H1 (cell line): ENCODE data around the gene C11orf58. TPM values are rescaled to one million over a fixed set of nuclear protein-coding genes. Genes with fewer than 3 reads are reported as not detected.

ENCODE experiments used
- CTCF ChIA-PET: fragments of 300-600 bp; sonication (Branson Sonifier 250); formaldehyde crosslinking; loops from one replicate; lab custom pipeline; 2021; ENCODE audit not compliant: partially characterized antibody; lab: Charles Lee
- POLR2A ChIA-PET: fragments of 300-600 bp; sonication (Branson Sonifier 250); formaldehyde crosslinking; loops from one replicate; lab custom pipeline; 2021; ENCODE audit warnings: inconsistent platforms; ENCODE audit not compliant: partially characterized antibody; lab: Charles Lee
- DNase-seq, 2 experiments: peaks; one replicate each; pipeline versions ENCODE4 v3.0.0 to v3.0.0-alpha.2; 2010 to 2022; ENCODE audit warnings: low spot score in 2 of 2, low read depth in 1 of 2, mixed read lengths in 1 of 2
- FAIRE-seq: peaks from 2 replicates; lab custom pipeline; 2011; peaks lifted over from hg19 to GRCh38; lab: Jason Lieb, UNC
- H2AFZ ChIP-seq: 2 replicates; pipeline ENCODE4 v1.8.1; 2012; ENCODE audit warnings: low read length, inconsistent platforms
- H2AK5ac ChIP-seq: 2 replicates; pipeline ENCODE4 v1.6.1; 2013; ENCODE audit warnings: low read depth, low read length
- H2BK120ac ChIP-seq: replicated peaks from 2 replicates; pipeline ENCODE3; 2013; ENCODE audit warnings: low read depth, low read length, inconsistent platforms
- H2BK12ac ChIP-seq: 2 replicates; pipeline ENCODE4 v1.6.1; 2013; ENCODE audit warnings: low read depth, low read length
- H2BK15ac ChIP-seq: 2 replicates; pipeline ENCODE4 v1.6.1; 2013; ENCODE audit warnings: low read length
- H2BK20ac ChIP-seq: 2 replicates; pipeline ENCODE4 v1.6.1; 2013; ENCODE audit warnings: low read length
- H2BK5ac ChIP-seq: 2 replicates; pipeline ENCODE4 v1.6.1; 2013; ENCODE audit warnings: low read depth, low read length
- H3K14ac ChIP-seq: 2 replicates; pipeline ENCODE4 v1.6.1; 2013; ENCODE audit warnings: inconsistent platforms; ENCODE audit not compliant: insufficient read length
- H3K18ac ChIP-seq: 2 replicates; pipeline ENCODE4 v1.6.1; 2013; ENCODE audit warnings: low read length; ENCODE audit errors: extremely low read depth
- H3K23ac ChIP-seq: 2 replicates; pipeline ENCODE4 v1.6.1; 2013; ENCODE audit warnings: inconsistent platforms; ENCODE audit not compliant: insufficient read length
- H3K23me2 ChIP-seq: 2 replicates; pipeline ENCODE4 v1.6.1; 2013; ENCODE audit warnings: low read depth, low read length
- H3K27ac ChIP-seq: 2 replicates; pipeline ENCODE4 v1.6.1; 2011; ENCODE audit warnings: low read depth, low read length, inconsistent platforms
- H3K27me3 ChIP-seq, 4 experiments: replicated peaks in 1 of 4; 1 replicate in 1 of 4; 2 replicates in 3 of 4; pipeline versions ENCODE4 v1.6.1 to v1.8.1; 2011 to 2013; ENCODE audit warnings: low read length in 3 of 4, mild to moderate bottlenecking in 3 of 4, inconsistent platforms in 2 of 4, mixed read lengths in 2 of 4, moderate library complexity in 1 of 4; ENCODE audit not compliant: control insufficient read depth in 3 of 4, insufficient read depth in 3 of 4; ENCODE audit errors: extremely low read depth in 1 of 4
- H3K36me3 ChIP-seq, 4 experiments: 2 replicates each; pipeline versions ENCODE4 v1.6.1 to v1.8.1; 2011 to 2013; ENCODE audit warnings: mild to moderate bottlenecking in 4 of 4, low read length in 3 of 4, moderate library complexity in 2 of 4, control low read depth in 1 of 4, inconsistent platforms in 1 of 4; ENCODE audit not compliant: insufficient read depth in 4 of 4, control insufficient read depth in 2 of 4
- H3K4ac ChIP-seq: replicated peaks from 2 replicates; pipeline ENCODE3; 2013; ENCODE audit warnings: low read length, low read depth, mixed read lengths, inconsistent platforms; ENCODE audit not compliant: insufficient read length
- H3K4me1 ChIP-seq, 4 experiments: replicated peaks in 1 of 4; 1 replicate in 1 of 4; 2 replicates in 3 of 4; pipeline versions ENCODE4 v1.6.1 to v1.8.1; 2011 to 2013; ENCODE audit warnings: low read length in 3 of 4, inconsistent platforms in 2 of 4, mixed read lengths in 1 of 4; ENCODE audit not compliant: insufficient read depth in 4 of 4, control insufficient read depth in 3 of 4
- H3K4me2 ChIP-seq, 2 experiments: 2 replicates each; pipeline versions ENCODE4 v1.6.1 to v1.8.1; 2011 to 2013; ENCODE audit warnings: low read depth in 2 of 2, low read length in 2 of 2, control low read depth in 1 of 2, inconsistent platforms in 1 of 2, mild to moderate bottlenecking in 1 of 2; ENCODE audit not compliant: insufficient read depth in 1 of 2
- H3K4me3 ChIP-seq, 4 experiments: fragments of 200-600, 300-600 bp in 1 of 4; sonication (generic), shearing (Covaris generic), sonication (Bioruptor Twin) in 1 of 4; 2 replicates each; pipeline versions ENCODE4 v1.5.1 to v1.8.1; 2011 to 2016; ENCODE audit warnings: low read length in 4 of 4, low read depth in 3 of 4, control low read depth in 2 of 4, inconsistent platforms in 2 of 4, mild to moderate bottlenecking in 2 of 4, mixed read lengths in 1 of 4, moderate library complexity in 1 of 4; ENCODE audit not compliant: insufficient read depth in 2 of 4; ENCODE audit errors: extremely low read depth in 1 of 4
- H3K56ac ChIP-seq: replicated peaks from 2 replicates; pipeline ENCODE3; 2013; ENCODE audit warnings: low read depth, mild to moderate bottlenecking, mixed read lengths, low read length, inconsistent platforms; ENCODE audit not compliant: insufficient read length
- H3K79me1 ChIP-seq: 2 replicates; pipeline ENCODE4 v1.6.1; 2013; ENCODE audit warnings: low read depth, low read length, control low read depth
- H3K79me2 ChIP-seq, 2 experiments: 2 replicates each; pipeline versions ENCODE4 v1.6.1 to v1.8.1; 2012 to 2013; ENCODE audit warnings: low read length in 2 of 2, mild to moderate bottlenecking in 2 of 2, inconsistent platforms in 1 of 2; ENCODE audit not compliant: insufficient read depth in 2 of 2, control insufficient read depth in 1 of 2
- H3K9ac ChIP-seq, 4 experiments: replicated peaks in 1 of 4; 1 replicate in 1 of 4; 2 replicates in 3 of 4; pipeline versions ENCODE4 v1.6.1 to v1.8.1; 2011 to 2013; ENCODE audit warnings: low read depth in 3 of 4, low read length in 3 of 4, control low read depth in 2 of 4, mild to moderate bottlenecking in 2 of 4, moderate library complexity in 2 of 4, inconsistent platforms in 1 of 4; ENCODE audit errors: extremely low read depth in 1 of 4
- H3K9me3 ChIP-seq, 2 experiments: 2 replicates each; pipeline versions ENCODE4 v1.6.1 to v1.8.1; 2012 to 2013; ENCODE audit warnings: mild to moderate bottlenecking in 2 of 2, moderate library complexity in 2 of 2, control low read depth in 1 of 2, inconsistent platforms in 1 of 2, low read depth in 1 of 2, low read length in 1 of 2, mixed read lengths in 1 of 2; ENCODE audit not compliant: insufficient read depth in 2 of 2
- H4K20me1 ChIP-seq, 2 experiments: replicated peaks in 1 of 2; 2 replicates each; pipeline versions ENCODE3 to v1.8.1; 2011 to 2013; ENCODE audit warnings: inconsistent platforms in 2 of 2, low read length in 2 of 2, mild to moderate bottlenecking in 1 of 2; ENCODE audit not compliant: insufficient read depth in 2 of 2, control insufficient read depth in 1 of 2
- H4K5ac ChIP-seq: 2 replicates; pipeline ENCODE4 v1.6.1; 2013; ENCODE audit warnings: low read length, low read depth, mixed read lengths, inconsistent platforms; ENCODE audit not compliant: insufficient read length
- H4K8ac ChIP-seq: 2 replicates; pipeline ENCODE4 v1.8.0; 2013; ENCODE audit warnings: mild to moderate bottlenecking, moderate library complexity, low read length, inconsistent platforms; ENCODE audit not compliant: insufficient read depth; ENCODE audit errors: extremely low read depth
- H4K91ac ChIP-seq: replicated peaks from 2 replicates; pipeline ENCODE3; 2013; ENCODE audit warnings: low read length, mixed read lengths, inconsistent platforms; ENCODE audit not compliant: insufficient read length
- CHD2 ChIP-seq: IDR thresholded peaks from 2 replicates; pipeline ENCODE4 v1.6.1; 2012; ENCODE audit warnings: low read length, improper control_type of control experiment
- CTBP2 ChIP-seq: IDR thresholded peaks from 2 replicates; pipeline ENCODE4 v1.7.0; 2011; ENCODE audit warnings: borderline replicate concordance, mild to moderate bottlenecking, moderate library complexity, mixed read lengths, low read length; ENCODE audit not compliant: insufficient read depth, insufficient read length
- HDAC2 ChIP-seq, 2 experiments: fragments of 300-600 bp in 1 of 2; sonication (generic) in 1 of 2; IDR thresholded peaks; 2 replicates each; pipeline ENCODE4 v1.6.1; 2011 to 2012; ENCODE audit warnings: low read depth in 2 of 2, low read length in 2 of 2, mild to moderate bottlenecking in 2 of 2, moderate library complexity in 2 of 2, borderline replicate concordance in 1 of 2, inconsistent platforms in 1 of 2
- POLR2AphosphoS5 ChIP-seq: IDR thresholded peaks from 2 replicates; pipeline ENCODE4 v1.6.1; 2011; ENCODE audit warnings: low read depth, low read length
- SIRT6 ChIP-seq: IDR thresholded peaks from one replicate; pipeline ENCODE4 v1.7.1; 2012; ENCODE audit warnings: low read length, inconsistent platforms
- WGBS, 2 experiments: shearing (Covaris generic) in 1 of 2; methylation state at CpG; one replicate each; pipeline versions ENCODE4 v1.1.6 to v1.1.7; 2013 to 2015; ENCODE audit warnings: low lambda C conversion rate in 2 of 2, mixed read lengths in 2 of 2, inconsistent platforms in 1 of 2, low coverage in 1 of 2, missing lambda C conversion rate in 1 of 2; ENCODE audit not compliant: insufficient replicate concordance in 2 of 2, insufficient coverage in 1 of 2, insufficient read length in 1 of 2; ENCODE audit errors: extremely low coverage in 1 of 2, missing lambda C conversion rate in 1 of 2; 5-methylcytosine and 5-hydroxymethylcytosine counted together
- polyA plus RNA-seq, 7 experiments: library from polyadenylated mRNA; depleted of rRNA in 3 of 7; stranded (reverse) in 5 of 7; unstranded in 2 of 7; fragments of >200 nt in 5 of 7; fragments of 200-250 nt in 2 of 7; gene quantifications; 1 replicate in 5 of 7; 2 replicates in 1 of 7; 4 replicates in 1 of 7; pipeline versions ENCODE4 v1.2.1 to v1.2.3, GENCODE V29; 2011 to 2013; ENCODE audit warnings: missing spikeins in 2 of 7, mixed read lengths in 2 of 7
- total RNA-seq: library from RNA; stranded (reverse); fragmentation: NEBNext Ultra II Directional; extraction: Animal tissue kit (Norgen Biotek cat#: 25700); gene quantifications from 2 replicates; pipeline ENCODE4 v1.2.1, GENCODE V29; 2021

Gene C11orf58
- total and polyA plus RNA-seq, 2 of the 8 experiments (the other 6 are each of a cell fraction or from before 2014, with no cell fraction given), result 70.7 to 181 TPM

DNA sequence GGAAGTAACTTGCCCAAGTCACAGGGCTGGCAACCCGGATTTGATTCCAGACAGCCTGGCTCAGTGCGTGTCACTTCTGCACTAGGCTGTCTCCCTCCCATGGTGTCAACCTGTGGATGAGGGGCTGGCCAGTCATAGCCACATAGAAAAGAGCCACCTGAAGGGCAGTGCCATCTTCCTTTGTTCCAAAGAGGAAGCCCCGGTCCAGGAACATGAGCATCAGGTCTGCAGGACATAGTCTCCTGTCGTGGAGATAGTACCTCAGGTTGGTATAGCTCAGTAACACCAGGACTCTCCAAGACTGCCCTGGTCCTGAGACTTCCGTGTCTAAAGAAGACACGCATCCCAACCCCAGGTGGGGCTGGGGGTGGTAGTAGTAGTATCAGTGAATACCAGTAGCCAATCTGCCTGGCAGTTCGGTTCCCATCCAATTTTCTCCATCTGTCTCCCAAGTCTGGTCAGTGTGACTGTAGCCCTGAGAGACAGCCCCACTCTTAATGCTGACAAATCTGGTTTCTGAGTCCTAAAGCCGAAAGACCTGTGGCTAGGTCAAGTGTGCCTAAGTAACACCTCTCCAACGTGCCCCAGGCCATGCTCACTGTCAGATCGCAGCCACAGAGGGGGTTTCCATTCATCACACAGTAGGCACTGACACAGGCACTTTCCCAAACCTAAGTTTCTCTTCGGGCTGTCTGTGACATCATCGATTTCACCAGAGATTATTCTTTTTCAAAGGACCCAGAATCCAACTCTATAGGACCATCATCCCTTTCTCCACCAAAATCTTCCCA lies 33.1 kb downstream of the C11orf58 start:
- H2BK5ac ChIP-seq, result no peak overlapping the region
- POLR2A ChIA-PET, result interaction anchor here (0.8 to 1.4 kb wide), 2 partner anchors 13 to 30 kb away, joined by 3 to 4 read pairs; no protein-coding TSS in a partner anchor
- TF ChIP-seq SIRT6, result no peak
- TF ChIP-seq POLR2AphosphoS5, result no peak
- no peak for TF ChIP-seq HDAC2 (IDR thresholded peaks at IDR 0.05; ENCODE audit: borderline replicate concordance in 1 of 2, low read depth in 2 of 2, low read length in 2 of 2)
- no peak for TF ChIP-seq CTBP2
- TF ChIP-seq CHD2, result no peak
- TF ChIP-seq, all 59 proteins: peak for 0
- no peak overlapping the region for H2AK5ac ChIP-seq
- no peak overlapping the region for H3K14ac ChIP-seq
- H3K79me1 ChIP-seq, result no peaks in the 10 kb centered on the region
- H3K9me3 ChIP-seq, result no peaks in the 10 kb centered on the region
- no peak overlapping the region for H3K4me2 ChIP-seq
- H2BK20ac ChIP-seq, result no peak overlapping the region
- no peaks in the 10 kb centered on the region for H3K4me1 ChIP-seq
- H2BK12ac ChIP-seq, result no peak overlapping the region
- H3K4ac ChIP-seq, result no peak overlapping the region
- no peak overlapping the region for H3K56ac ChIP-seq
- FAIRE-seq (no peak), DNase-seq (no peak)
- H2BK15ac ChIP-seq, result no peak overlapping the region
- peaks cover 0 to 2% (median 0%) of the 10 kb centered on the region in 4 experiments; a peak in 1 of 7 replicates for H3K27me3 ChIP-seq
- H4K5ac ChIP-seq, result no peak overlapping the region
- CTCF ChIA-PET, result interaction anchor here (1.5 to 3.2 kb wide), 4 partner anchors 13 to 30 kb away, joined by 3 to 11 read pairs (median 6); no protein-coding TSS in a partner anchor
- H2BK120ac ChIP-seq, result no peak overlapping the region
- no peak overlapping the region for H3K23ac ChIP-seq
- H3K9ac ChIP-seq, result no peak overlapping the region
- H3K36me3 ChIP-seq, result no peaks in the 10 kb centered on the region
- no peak overlapping the region for H4K8ac ChIP-seq
- H3K4me3 ChIP-seq, result no peak overlapping the region
- no peaks in the 10 kb centered on the region for H4K20me1 ChIP-seq
- no peak overlapping the region for H3K27ac ChIP-seq
- no peaks in the 10 kb centered on the region for H3K23me2 ChIP-seq
- no peak overlapping the region for H3K18ac ChIP-seq
- no peaks in the 10 kb centered on the region for H3K79me2 ChIP-seq
- H2AFZ ChIP-seq, result no peak overlapping the region
- WGBS, 2 experiments, result 79% methylated on average over 12 of the region's 12 CpGs; no CpG with 5 or more reads in 1 of the 2 experiments
- no peak overlapping the region for H4K91ac ChIP-seq
